Mesenchymal stem cell (in vitro differentiated cells and primary cell): ENCODE measurements around the gene CD58.

ENCODE experiments used
- DNase-seq: peaks from one replicate; pipeline ENCODE4 v3.0.0-alpha.2; 2013
- H2AFZ ChIP-seq: one replicate; pipeline ENCODE4 v1.6.1; 2013; ENCODE audit warnings: low read depth, mild to moderate bottlenecking, control low read depth, inconsistent platforms, low read length, moderate library complexity
- H2AK5ac ChIP-seq: 2 replicates; pipeline ENCODE4 v1.6.1; 2013; ENCODE audit warnings: low read length, moderate library complexity, mild to moderate bottlenecking, inconsistent platforms; ENCODE audit not compliant: severe bottlenecking
- H2BK120ac ChIP-seq: one replicate; pipeline ENCODE4 v1.6.1; 2013; ENCODE audit warnings: low read depth, mild to moderate bottlenecking, inconsistent platforms, low read length, moderate library complexity
- H2BK12ac ChIP-seq, 2 experiments: one replicate each; pipeline ENCODE4 v1.6.1; 2013; ENCODE audit warnings: inconsistent platforms in 2 of 2, low read length in 2 of 2, mild to moderate bottlenecking in 2 of 2, moderate library complexity in 2 of 2, control low read depth in 1 of 2
- H2BK15ac ChIP-seq: one replicate; pipeline ENCODE4 v1.6.1; 2013; ENCODE audit warnings: mild to moderate bottlenecking, low read depth, inconsistent platforms; ENCODE audit not compliant: poor library complexity, severe bottlenecking
- H2BK5ac ChIP-seq: 2 replicates; pipeline ENCODE4 v1.6.1; 2013; ENCODE audit warnings: low read depth, mild to moderate bottlenecking, low read length, control low read depth, inconsistent platforms; ENCODE audit not compliant: poor library complexity, severe bottlenecking
- H3K14ac ChIP-seq, 2 experiments: one replicate each; pipeline ENCODE4 v1.6.1; 2013; ENCODE audit warnings: inconsistent platforms in 2 of 2, low read length in 2 of 2, control low read depth in 1 of 2, mild to moderate bottlenecking in 1 of 2, moderate library complexity in 1 of 2
- H3K18ac ChIP-seq, 2 experiments: one replicate each; pipeline ENCODE4 v1.6.1; 2013; ENCODE audit warnings: inconsistent platforms in 2 of 2, low read length in 2 of 2, control low read depth in 1 of 2, low read depth in 1 of 2, mild to moderate bottlenecking in 1 of 2
- H3K23ac ChIP-seq, 2 experiments: one replicate each; pipeline ENCODE4 v1.6.1; 2013; ENCODE audit warnings: inconsistent platforms in 2 of 2, low read length in 2 of 2, mild to moderate bottlenecking in 2 of 2, moderate library complexity in 2 of 2, control low read depth in 1 of 2
- H3K27ac ChIP-seq: 2 replicates; pipeline ENCODE4 v1.5.1; 2013; ENCODE audit warnings: mild to moderate bottlenecking, moderate library complexity, low read length, control low read depth, inconsistent platforms; ENCODE audit not compliant: poor library complexity, severe bottlenecking
- H3K27me3 ChIP-seq, 2 experiments: 2 replicates each; pipeline versions ENCODE4 v1.6.1 to v1.7.0; 2013; ENCODE audit warnings: low read length in 2 of 2, mild to moderate bottlenecking in 2 of 2, moderate library complexity in 2 of 2, control low read depth in 1 of 2, inconsistent platforms in 1 of 2; ENCODE audit not compliant: control insufficient read depth in 1 of 2, insufficient read depth in 1 of 2
- H3K36me3 ChIP-seq, 2 experiments: 2 replicates each; pipeline versions ENCODE4 v1.6.1 to v1.7.0; 2013; ENCODE audit warnings: low read length in 2 of 2, control low read depth in 1 of 2, inconsistent platforms in 1 of 2, low read depth in 1 of 2, mild to moderate bottlenecking in 1 of 2; ENCODE audit not compliant: insufficient read depth in 2 of 2, control insufficient read depth in 1 of 2
- H3K4ac ChIP-seq, 2 experiments: one replicate each; pipeline ENCODE4 v1.6.1; 2013; ENCODE audit warnings: inconsistent platforms in 2 of 2, low read length in 2 of 2, mild to moderate bottlenecking in 2 of 2, moderate library complexity in 2 of 2, control low read depth in 1 of 2, low read depth in 1 of 2
- H3K4me1 ChIP-seq: 2 replicates; pipeline ENCODE4 v1.6.1; 2013; ENCODE audit warnings: low read depth, low read length, control low read depth; ENCODE audit not compliant: control insufficient read depth, insufficient read depth
- H3K4me2 ChIP-seq: 2 replicates; pipeline ENCODE4 v1.6.1; 2013; ENCODE audit warnings: low read length, mild to moderate bottlenecking, inconsistent platforms; ENCODE audit not compliant: poor library complexity, severe bottlenecking
- H3K4me3 ChIP-seq, 2 experiments: 2 replicates each; pipeline versions ENCODE4 v1.5.1 to v1.7.0; 2013; ENCODE audit warnings: low read length in 2 of 2, mild to moderate bottlenecking in 2 of 2, control low read depth in 1 of 2, low read depth in 1 of 2; ENCODE audit not compliant: insufficient read depth in 1 of 2
- H3K79me1 ChIP-seq: replicated peaks from 2 replicates; pipeline ENCODE4 v1.6.1; 2013; ENCODE audit warnings: mild to moderate bottlenecking, control low read depth, low read length, inconsistent platforms; ENCODE audit not compliant: poor library complexity, severe bottlenecking
- H3K9ac ChIP-seq: 2 replicates; pipeline ENCODE4 v1.7.0; 2013; ENCODE audit warnings: mild to moderate bottlenecking, low read length, moderate library complexity
- H3K9me3 ChIP-seq: 2 replicates; pipeline ENCODE4 v1.7.0; 2013; ENCODE audit warnings: mild to moderate bottlenecking, low read length; ENCODE audit not compliant: control insufficient read depth
- H4K8ac ChIP-seq: one replicate; pipeline ENCODE4 v1.6.1; 2013; ENCODE audit warnings: inconsistent platforms, mild to moderate bottlenecking, low read length, moderate library complexity
- H4K91ac ChIP-seq: one replicate; pipeline ENCODE4 v1.6.1; 2013; ENCODE audit warnings: mild to moderate bottlenecking, low read length, inconsistent platforms
- WGBS: methylation state at CpG from one replicate; pipeline ENCODE4 v1.1.7; 2013; ENCODE audit warnings: mixed read lengths; 5-methylcytosine and 5-hydroxymethylcytosine counted together

CD58 gene

GRCh38 chr1:116531917-116532316 is 38.9 kb downstream of the CD58 start:
- Histone ChIP-seq H3K4me3 (no peak overlapping the region), H2BK120ac (no peak overlapping the region), H3K36me3 (peaks cover 19 to 24% of the 10 kb centered on the region in 2 experiments), H3K4me2 (no peak overlapping the region), H3K14ac (no peak overlapping the region), H2BK15ac (no peak overlapping the region), H3K27me3 (no peaks in the 10 kb centered on the region), H4K91ac (no peak overlapping the region), H4K8ac (no peak overlapping the region), H2AK5ac (no peak overlapping the region), H2BK12ac (no peak overlapping the region), H2AFZ (no peak overlapping the region), H3K4me1 (peaks cover 1% of the 10 kb centered on the region), H3K4ac (no peak overlapping the region), H2BK5ac (no peak overlapping the region), H3K27ac (no peak overlapping the region), H3K23ac (no peak overlapping the region), H3K18ac (no peak overlapping the region), H3K9me3 (no peaks in the 10 kb centered on the region), H3K79me1 (no peaks in the 10 kb centered on the region), H3K9ac (no peak overlapping the region)
- WGBS, result 98% methylated on average over 13 of the region's 13 CpGs
- DNase-seq, result no peak

- Histone ChIP-seq H3K27ac (no peak overlapping the region), H3K4me3 (no peak overlapping the region), H2BK5ac (no peak overlapping the region), H3K23ac (no peak overlapping the region), H3K36me3 (peaks cover 17 to 19% of the 10 kb centered on the region in 2 experiments), H2BK12ac (no peak overlapping the region), H3K14ac (no peak overlapping the region), H2BK120ac (no peak overlapping the region), H4K8ac (no peak overlapping the region), H2BK15ac (no peak overlapping the region), H3K9ac (no peak overlapping the region), H3K4ac (no peak overlapping the region), H3K4me1 (peaks cover 1% of the 10 kb centered on the region), H2AFZ (no peak overlapping the region), H4K91ac (no peak overlapping the region), H3K18ac (no peak overlapping the region), H2AK5ac (no peak overlapping the region), H3K9me3 (no peaks in the 10 kb centered on the region), H3K79me1 (no peaks in the 10 kb centered on the region), H3K4me2 (no peak overlapping the region), H3K27me3 (no peaks in the 10 kb centered on the region)
- DNase-seq, result no peak
- WGBS, result no CpG with 5 or more reads among the region's 3 CpGs
These were observed 41.1 kb downstream of the CD58 start for GRCh38 chr1:116529681-116530080.

- no peak overlapping the region for H3K4ac ChIP-seq
- no peaks in the 10 kb centered on the region for H3K27me3 ChIP-seq
- H3K4me2 ChIP-seq, result no peak overlapping the region
- no peak overlapping the region for H2BK12ac ChIP-seq
- no peak overlapping the region for H3K23ac ChIP-seq
- WGBS, result 89% methylated on average over 2 of the region's 3 CpGs
- H3K4me3 ChIP-seq, result no peak overlapping the region
- no peaks in the 10 kb centered on the region for H3K9me3 ChIP-seq
- no peak overlapping the region for H3K18ac ChIP-seq
- DNase-seq, result no peak
- no peak overlapping the region for H2BK120ac ChIP-seq
- peaks cover 16 to 17% of the 10 kb centered on the region in 2 experiments for H3K36me3 ChIP-seq
- no peak overlapping the region for H2AFZ ChIP-seq
- H3K9ac ChIP-seq, result no peak overlapping the region
- H2BK5ac ChIP-seq, result no peak overlapping the region
- no peaks in the 10 kb centered on the region for H3K79me1 ChIP-seq
- no peak overlapping the region for H4K8ac ChIP-seq
- H2AK5ac ChIP-seq, result no peak overlapping the region
- H2BK15ac ChIP-seq, result no peak overlapping the region
- H4K91ac ChIP-seq, result no peak overlapping the region
- no peaks in the 10 kb centered on the region for H3K4me1 ChIP-seq
- no peak overlapping the region for H3K14ac ChIP-seq
- H3K27ac ChIP-seq, result peak overlapping the region; percentile 47
These were observed 41.6 kb downstream of the CD58 start for GRCh38 chr1:116529199-116529631.

GRCh38 chr1:116528329-116529083 is 42.3 kb downstream of the CD58 start:
- no peak overlapping the region for H2BK12ac ChIP-seq
- H4K8ac ChIP-seq, result no peak overlapping the region
- no peak overlapping the region for H2AK5ac ChIP-seq
- H3K4me1 ChIP-seq, result no peaks in the 10 kb centered on the region
- H2BK120ac ChIP-seq, result no peak overlapping the region
- H3K23ac ChIP-seq, result no peak overlapping the region
- no peak overlapping the region for H4K91ac ChIP-seq
- no peak overlapping the region for H2BK5ac ChIP-seq
- no peaks in the 10 kb centered on the region for H3K79me1 ChIP-seq
- no peak overlapping the region for H3K4me2 ChIP-seq
- H2AFZ ChIP-seq, result no peak overlapping the region
- no peak overlapping the region for H3K4me3 ChIP-seq
- H3K9ac ChIP-seq, result no peak overlapping the region
- H3K18ac ChIP-seq, result no peak overlapping the region
- DNase-seq, result no peak
- no CpG with 5 or more reads among the region's 1 CpG for WGBS
- H3K27ac ChIP-seq, result no peak overlapping the region
- no peak overlapping the region for H3K14ac ChIP-seq
- no peak overlapping the region for H2BK15ac ChIP-seq
- peaks cover 11% of the 10 kb centered on the region in 2 experiments for H3K36me3 ChIP-seq
- H3K9me3 ChIP-seq, result no peaks in the 10 kb centered on the region
- H3K4ac ChIP-seq, result no peak overlapping the region
- H3K27me3 ChIP-seq, result no peaks in the 10 kb centered on the region
